Progenitor cell of endocrine pancreas (in vitro differentiated cells): ENCODE measurements around the gene ECM1. TPM values are rescaled to one million over a fixed set of nuclear protein-coding genes. Genes with fewer than 3 reads are reported as not detected.

Experiments
- DNase-seq: peaks from one replicate; pipeline ENCODE4 v3.0.0; 2021; ENCODE audit warnings: low spot score; ENCODE audit not compliant: unreplicated experiment
- H3K27ac Mint-ChIP-seq: 2 replicates; pipeline ENCODE4 v1.8.0; 2021; ENCODE audit warnings: mild to moderate bottlenecking, moderate library complexity, mixed read lengths
- H3K27me3 Mint-ChIP-seq: 2 replicates; pipeline ENCODE4 v1.8.0; 2021; ENCODE audit warnings: mixed read lengths
- H3K36me3 Mint-ChIP-seq: 2 replicates; pipeline ENCODE4 v1.8.0; 2022; ENCODE audit warnings: mixed read lengths; ENCODE audit not compliant: insufficient read depth
- H3K4me1 Mint-ChIP-seq: 2 replicates; pipeline ENCODE4 v1.8.0; 2021; ENCODE audit warnings: low read depth, mixed read lengths
- H3K4me3 Mint-ChIP-seq: 2 replicates; pipeline ENCODE4 v1.8.0; 2021; ENCODE audit warnings: low read depth, mild to moderate bottlenecking, moderate library complexity, mixed read lengths
- H3K9me3 Mint-ChIP-seq: 2 replicates; pipeline ENCODE4 v1.8.0; 2021; ENCODE audit warnings: low read depth, mixed read lengths
- CTCF ChIP-seq: fragments of 200-600 bp; sonication (generic); IDR thresholded peaks from one replicate; pipeline ENCODE4 v1.5.0; 2021; ENCODE audit warnings: antibody characterized with exemption, mild to moderate bottlenecking; ENCODE audit not compliant: unreplicated experiment
- total RNA-seq: library from RNA; stranded (reverse); gene quantifications from 2 replicates; pipeline ENCODE4 v1.2.1, GENCODE V29; 2021

ECM1 gene
- total RNA-seq, 1 donor from 2014 or later: 1.9 TPM

GRCh38 chr1:150473659-150474058, 34.2 kb upstream of the ECM1 start:
- H3K9me3 Mint-ChIP-seq: no peaks in the 10 kb centered on the region
- no peak for DNase-seq
- H3K27ac Mint-ChIP-seq: no peak overlapping the region
- H3K4me1 Mint-ChIP-seq: peaks cover 15% of the 10 kb centered on the region
- H3K36me3 Mint-ChIP-seq: peaks cover 16% of the 10 kb centered on the region
- no peaks in the 10 kb centered on the region for H3K27me3 Mint-ChIP-seq
- no peak for TF ChIP-seq CTCF
- H3K4me3 Mint-ChIP-seq: no peak overlapping the region

- H3K27me3 Mint-ChIP-seq: no peaks in the 10 kb centered on the region
- peaks cover 16% of the 10 kb centered on the region for H3K4me1 Mint-ChIP-seq
- no peaks in the 10 kb centered on the region for H3K9me3 Mint-ChIP-seq
- no peak overlapping the region for H3K4me3 Mint-ChIP-seq
- TF ChIP-seq CTCF: no peak
- peaks cover 16% of the 10 kb centered on the region for H3K36me3 Mint-ChIP-seq
- no peak for DNase-seq
- H3K27ac Mint-ChIP-seq: peak overlapping the region; percentile 33
Observed at GRCh38 chr1:150474869-150475268, 33.0 kb upstream of the ECM1 start.

GRCh38 chr1:150476754-150477153, 31.2 kb upstream of the ECM1 start:
- no peaks in the 10 kb centered on the region for H3K27me3 Mint-ChIP-seq
- H3K27ac Mint-ChIP-seq: peak overlapping the region; percentile 47
- TF ChIP-seq CTCF: no peak
- H3K9me3 Mint-ChIP-seq: no peaks in the 10 kb centered on the region
- no peak for DNase-seq
- H3K36me3 Mint-ChIP-seq: peaks cover 2% of the 10 kb centered on the region
- peaks cover 14% of the 10 kb centered on the region for H3K4me1 Mint-ChIP-seq
- H3K4me3 Mint-ChIP-seq: no peak overlapping the region

- H3K27ac Mint-ChIP-seq: peak overlapping the region; percentile 69
- H3K4me1 Mint-ChIP-seq: peaks cover 14% of the 10 kb centered on the region
- DNase-seq: no peak
- no peaks in the 10 kb centered on the region for H3K27me3 Mint-ChIP-seq
- H3K36me3 Mint-ChIP-seq: no peaks in the 10 kb centered on the region
- no peak overlapping the region for H3K4me3 Mint-ChIP-seq
- TF ChIP-seq CTCF: no peak
- H3K9me3 Mint-ChIP-seq: no peaks in the 10 kb centered on the region
Observed at GRCh38 chr1:150477320-150477719, 30.6 kb upstream of the ECM1 start.

- Mint-ChIP-seq H3K36me3 (no peaks in the 10 kb centered on the region), H3K4me1 (peaks cover 14% of the 10 kb centered on the region), H3K9me3 (no peaks in the 10 kb centered on the region), H3K27ac (peak overlapping the region; percentile 69), H3K4me3 (no peak overlapping the region), H3K27me3 (no peaks in the 10 kb centered on the region)
- no peak for TF ChIP-seq CTCF
- no peak for DNase-seq
Observed at GRCh38 chr1:150477733-150478132, 30.2 kb upstream of the ECM1 start.

- no peaks in the 10 kb centered on the region for H3K36me3 Mint-ChIP-seq
- no peaks in the 10 kb centered on the region for H3K9me3 Mint-ChIP-seq
- H3K27ac Mint-ChIP-seq: peak overlapping the region; percentile 35
- DNase-seq: no peak
- peaks cover 14% of the 10 kb centered on the region for H3K4me1 Mint-ChIP-seq
- no peak overlapping the region for H3K4me3 Mint-ChIP-seq
- no peaks in the 10 kb centered on the region for H3K27me3 Mint-ChIP-seq
- TF ChIP-seq CTCF: no peak
Observed at GRCh38 chr1:150479370-150479769, 28.5 kb upstream of the ECM1 start.
